Activated T-helper 17 cell treated with anti-CD3 and anti-CD28 coated beads, Interleukin-2, amount 50 U/mL, for 72 hours (primary cell): ENCODE results near the gene ERI2. TPM values are rescaled to one million over a fixed set of nuclear protein-coding genes. Genes with fewer than 3 reads are reported as not detected.
A peak's percentile ranks its signal among the peaks of the same experiment; 100 is the strongest.

ENCODE experiments used
- ATAC-seq: fragments of 150-1000 bp; cut with Tn5 transposase; replicated peaks from 2 replicates; pipeline ENCODE4 v1.10.0; 2021; ENCODE audit warnings: mild to moderate bottlenecking, moderate library complexity
- H3K27ac Mint-ChIP-seq: one replicate; pipeline ENCODE4 v1.8.0; 2022; ENCODE audit warnings: mixed read lengths
- H3K27me3 Mint-ChIP-seq: one replicate; pipeline ENCODE4 v1.8.0; 2022; ENCODE audit warnings: mixed read lengths
- H3K36me3 Mint-ChIP-seq: one replicate; pipeline ENCODE4 v1.8.0; 2022; ENCODE audit warnings: low read depth, mild to moderate bottlenecking, mixed read lengths
- H3K4me1 Mint-ChIP-seq: one replicate; pipeline ENCODE4 v1.8.0; 2022; ENCODE audit warnings: mixed read lengths
- H3K4me3 Mint-ChIP-seq: one replicate; pipeline ENCODE4 v1.8.0; 2022; ENCODE audit warnings: mild to moderate bottlenecking, mixed read lengths
- H3K9me3 Mint-ChIP-seq: one replicate; pipeline ENCODE4 v1.8.0; 2022; ENCODE audit warnings: mixed read lengths
- total RNA-seq, 2 donors: library from RNA; stranded (reverse); gene quantifications; one replicate each; pipeline ENCODE4 v1.2.3, GENCODE V29; 2022

ERI2 gene, protein sequence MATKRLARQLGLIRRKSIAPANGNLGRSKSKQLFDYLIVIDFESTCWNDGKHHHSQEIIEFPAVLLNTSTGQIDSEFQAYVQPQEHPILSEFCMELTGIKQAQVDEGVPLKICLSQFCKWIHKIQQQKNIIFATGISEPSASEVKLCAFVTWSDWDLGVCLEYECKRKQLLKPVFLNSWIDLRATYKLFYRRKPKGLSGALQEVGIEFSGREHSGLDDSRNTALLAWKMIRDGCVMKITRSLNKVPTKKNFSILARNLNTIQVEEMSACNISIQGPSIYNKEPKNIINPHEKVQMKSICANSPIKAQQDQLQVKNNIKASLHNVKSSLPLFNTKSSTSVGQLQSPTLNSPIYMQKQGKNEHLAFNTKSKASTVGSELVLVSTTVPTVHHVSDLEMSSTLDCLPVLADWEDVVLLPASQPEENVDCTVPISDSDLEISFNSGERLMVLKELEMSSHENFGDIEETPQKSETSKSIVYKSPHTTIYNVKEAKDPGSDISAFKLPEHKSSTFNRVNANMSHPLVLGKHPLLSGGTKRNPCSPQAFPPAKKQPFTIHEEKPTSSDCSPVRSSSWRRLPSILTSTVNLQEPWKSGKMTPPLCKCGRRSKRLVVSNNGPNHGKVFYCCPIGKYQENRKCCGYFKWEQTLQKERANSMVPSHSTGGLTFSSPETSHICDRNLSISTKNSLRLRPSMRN
- total RNA-seq: 10 to 100 TPM; 18.1 to 21.8 TPM

DNA sequence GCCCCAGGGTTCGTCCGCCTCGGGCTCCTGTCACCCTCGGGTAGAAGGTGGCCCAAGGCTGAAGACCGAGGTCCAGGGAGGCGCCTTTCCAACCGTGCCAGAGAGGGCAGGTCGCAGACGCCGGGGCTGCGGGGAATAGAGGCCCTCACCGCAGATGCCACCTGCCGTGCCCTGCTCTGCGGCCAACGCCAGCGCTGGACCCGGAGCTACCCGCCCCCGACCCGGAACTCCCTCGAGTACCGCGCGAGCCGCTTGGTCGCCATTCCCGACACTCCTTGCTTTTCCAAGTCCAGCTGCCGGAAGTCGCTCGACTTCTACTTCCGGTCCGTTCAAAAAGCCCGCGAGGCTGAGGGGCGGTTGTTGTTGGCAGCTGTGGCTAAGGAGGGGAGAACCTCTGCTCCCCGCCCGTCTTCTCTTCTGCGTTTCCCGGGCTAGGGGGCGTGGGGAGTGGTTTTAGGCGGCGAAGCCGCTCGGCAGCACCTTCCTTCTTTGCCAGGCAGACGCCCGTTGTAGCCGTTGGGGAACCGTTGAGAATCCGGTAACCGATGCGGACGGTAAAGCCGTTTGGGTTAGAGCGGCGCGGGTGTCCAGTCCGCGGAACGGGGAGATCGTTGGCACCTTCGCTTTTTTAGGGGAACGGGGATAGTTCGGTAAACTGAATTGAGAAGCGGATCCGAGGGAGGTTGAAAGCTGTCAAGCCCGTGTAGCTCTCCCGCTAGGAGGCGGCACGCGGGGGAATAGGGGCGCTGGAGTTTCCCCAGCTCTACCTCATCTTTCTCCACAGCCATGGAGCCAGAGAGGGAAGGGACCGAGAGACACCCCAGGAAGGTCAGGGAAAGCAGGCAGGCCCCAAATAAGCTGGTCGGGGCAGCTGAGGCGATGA, at the start of gene ERI2, which contains the start of gene REXO5:
Gene ERI2 (minus strand): TSS at position 305 of the 883 bp plus-strand sequence. CDS start 42 bp downstream, at position 263.
Gene REXO5 (plus strand): TSS at position 360 of the 883 bp plus-strand sequence. CDS start 427 bp downstream, at position 787.
- Mint-ChIP-seq H3K4me3 (peak within 1 kb of the TSS; percentile 93), H3K4me1 (no peaks in the 10 kb centered on the region), H3K36me3 (peaks cover 8% of the 10 kb centered on the region), H3K27ac (peak within 1 kb of the TSS; percentile 96), H3K27me3 (no peaks in the 10 kb centered on the region), H3K9me3 (no peaks in the 10 kb centered on the region)
- peak; percentile 87 for ATAC-seq

GRCh38 chr16:20854963-20855362, 48.7 kb upstream of the ERI2 start:
- no peak overlapping the region for H3K4me3 Mint-ChIP-seq
- no peaks in the 10 kb centered on the region for H3K4me1 Mint-ChIP-seq
- H3K9me3 Mint-ChIP-seq: no peaks in the 10 kb centered on the region
- H3K27me3 Mint-ChIP-seq: no peaks in the 10 kb centered on the region
- peaks cover 30% of the 10 kb centered on the region for H3K36me3 Mint-ChIP-seq
- no peak for ATAC-seq
- H3K27ac Mint-ChIP-seq: no peak overlapping the region

- no peak overlapping the region for H3K27ac Mint-ChIP-seq
- H3K4me1 Mint-ChIP-seq: no peaks in the 10 kb centered on the region
- H3K36me3 Mint-ChIP-seq: peaks cover 22% of the 10 kb centered on the region
- ATAC-seq: no peak
- no peaks in the 10 kb centered on the region for H3K27me3 Mint-ChIP-seq
- H3K4me3 Mint-ChIP-seq: no peak overlapping the region
- no peaks in the 10 kb centered on the region for H3K9me3 Mint-ChIP-seq
Measured at GRCh38 chr16:20853981-20854620, 47.8 kb upstream of the ERI2 start.

- no peak overlapping the region for H3K27ac Mint-ChIP-seq
- H3K36me3 Mint-ChIP-seq: peaks cover 18% of the 10 kb centered on the region
- no peak overlapping the region for H3K4me3 Mint-ChIP-seq
- H3K27me3 Mint-ChIP-seq: no peaks in the 10 kb centered on the region
- no peaks in the 10 kb centered on the region for H3K4me1 Mint-ChIP-seq
- no peak for ATAC-seq
- no peaks in the 10 kb centered on the region for H3K9me3 Mint-ChIP-seq
Measured at GRCh38 chr16:20853143-20853542, 46.9 kb upstream of the ERI2 start.

DNA sequence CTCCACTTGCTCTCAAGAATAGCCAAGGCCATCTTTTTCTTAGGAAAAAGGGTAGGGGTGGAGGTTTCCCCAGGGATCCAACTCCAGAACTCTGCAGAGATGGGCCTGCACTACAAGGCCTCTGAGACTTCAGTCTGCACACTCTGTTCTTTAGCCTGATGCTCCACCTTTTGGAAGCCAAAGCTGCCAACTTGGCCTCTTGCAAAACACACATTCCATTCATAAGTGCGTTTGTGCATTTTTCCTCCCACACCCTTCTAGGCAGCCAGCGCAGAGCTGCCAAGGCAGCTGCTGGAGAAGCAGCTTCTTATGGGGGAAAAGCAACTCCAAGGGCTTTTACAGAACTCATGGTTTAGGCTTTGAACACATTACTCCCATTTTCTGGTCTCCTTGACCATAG, 45.3 kb upstream of the ERI2 start:
- Mint-ChIP-seq H3K27ac (no peak overlapping the region), H3K9me3 (no peaks in the 10 kb centered on the region), H3K27me3 (no peaks in the 10 kb centered on the region), H3K36me3 (peaks cover 11% of the 10 kb centered on the region), H3K4me3 (no peak overlapping the region), H3K4me1 (no peaks in the 10 kb centered on the region)
- no peak for ATAC-seq

GRCh38 chr16:20850981-20851380, 44.7 kb upstream of the ERI2 start:
- H3K27ac Mint-ChIP-seq: no peak overlapping the region
- peaks cover 11% of the 10 kb centered on the region for H3K36me3 Mint-ChIP-seq
- H3K27me3 Mint-ChIP-seq: no peaks in the 10 kb centered on the region
- H3K4me1 Mint-ChIP-seq: no peaks in the 10 kb centered on the region
- ATAC-seq: no peak
- no peaks in the 10 kb centered on the region for H3K9me3 Mint-ChIP-seq
- H3K4me3 Mint-ChIP-seq: no peak overlapping the region

- H3K36me3 Mint-ChIP-seq: peaks cover under 1% of the 10 kb centered on the region
Measured at GRCh38 chr16:20849589-20850390, 43.5 kb upstream of the ERI2 start.

DNA sequence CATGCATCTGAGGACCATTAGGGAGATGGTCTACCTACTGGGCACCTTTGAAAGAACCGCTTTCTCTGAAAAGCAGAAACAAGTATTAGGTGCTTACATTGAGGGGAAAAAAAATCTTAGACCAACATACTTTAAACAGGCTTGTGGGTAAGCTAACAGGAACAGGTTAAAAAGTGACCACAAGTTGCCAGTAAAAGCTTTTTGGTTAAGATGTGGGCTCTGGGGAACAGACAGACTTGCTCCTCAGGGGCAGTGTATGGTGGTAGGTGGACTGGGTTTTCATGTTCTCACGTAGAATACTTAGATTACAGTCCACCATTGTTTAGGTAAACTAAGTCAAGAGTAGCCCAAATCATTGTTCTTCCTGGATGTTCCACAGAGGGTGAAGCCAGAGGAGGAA, 41.3 kb upstream of the ERI2 start:
- H3K4me3 Mint-ChIP-seq: no peak overlapping the region
- peaks cover 12% of the 10 kb centered on the region for H3K4me1 Mint-ChIP-seq
- no peak overlapping the region for H3K27ac Mint-ChIP-seq
- no peak for ATAC-seq
- H3K36me3 Mint-ChIP-seq: no peaks in the 10 kb centered on the region
- no peaks in the 10 kb centered on the region for H3K27me3 Mint-ChIP-seq
- H3K9me3 Mint-ChIP-seq: no peaks in the 10 kb centered on the region

More at GRCh38 chr16:20849589-20850390, 43.5 kb upstream of the ERI2 start:
- ATAC-seq: peak; percentile 40
- Mint-ChIP-seq H3K27ac (peak overlapping the region; percentile 22), H3K4me3 (no peak overlapping the region), H3K9me3 (no peaks in the 10 kb centered on the region), H3K4me1 (peaks cover 1% of the 10 kb centered on the region), H3K27me3 (no peaks in the 10 kb centered on the region)

- Mint-ChIP-seq H3K9me3 (no peaks in the 10 kb centered on the region), H3K27me3 (no peaks in the 10 kb centered on the region), H3K36me3 (no peaks in the 10 kb centered on the region), H3K4me1 (peaks cover 12% of the 10 kb centered on the region), H3K4me3 (no peak overlapping the region), H3K27ac (no peak overlapping the region)
- no peak for ATAC-seq
Measured at GRCh38 chr16:20846551-20846950, 40.3 kb upstream of the ERI2 start.

GRCh38 chr16:20846030-20846429, 39.8 kb upstream of the ERI2 start:
- Mint-ChIP-seq H3K27ac (no peak overlapping the region), H3K4me3 (no peak overlapping the region), H3K36me3 (no peaks in the 10 kb centered on the region), H3K9me3 (no peaks in the 10 kb centered on the region), H3K4me1 (peaks cover 12% of the 10 kb centered on the region), H3K27me3 (no peaks in the 10 kb centered on the region)
- no peak for ATAC-seq

GRCh38 chr16:20844588-20844987, 38.3 kb upstream of the ERI2 start:
- Mint-ChIP-seq H3K4me1 (peaks cover 12% of the 10 kb centered on the region), H3K36me3 (no peaks in the 10 kb centered on the region), H3K4me3 (peak overlapping the region; percentile 30), H3K9me3 (no peaks in the 10 kb centered on the region), H3K27ac (peak overlapping the region; percentile 74), H3K27me3 (no peaks in the 10 kb centered on the region)
- ATAC-seq: peak; percentile 71

DNA sequence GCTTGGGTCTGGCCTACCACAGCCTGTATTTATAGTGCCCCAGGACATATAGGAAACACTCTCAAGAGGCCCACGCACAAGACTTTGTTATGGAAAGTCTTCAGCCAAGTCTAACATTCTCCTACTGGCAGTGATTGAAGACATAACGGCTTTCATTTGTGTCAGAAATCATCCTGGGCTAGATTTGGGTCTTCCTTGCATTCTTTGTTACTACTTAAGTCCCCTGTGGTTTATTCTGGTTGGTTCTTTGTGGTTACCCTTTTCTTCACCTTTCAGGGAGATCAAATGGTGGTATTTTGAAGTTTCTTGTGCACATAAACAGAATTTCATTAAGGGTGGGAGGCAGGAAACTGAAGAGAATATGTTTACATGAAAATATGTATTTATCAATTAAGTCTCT, 37.8 kb upstream of the ERI2 start:
- H3K9me3 Mint-ChIP-seq: no peaks in the 10 kb centered on the region
- peak overlapping the region; percentile 30 for H3K4me3 Mint-ChIP-seq
- H3K4me1 Mint-ChIP-seq: peaks cover 12% of the 10 kb centered on the region
- no peaks in the 10 kb centered on the region for H3K27me3 Mint-ChIP-seq
- H3K27ac Mint-ChIP-seq: peak overlapping the region; percentile 74
- ATAC-seq: peak; percentile 35
- H3K36me3 Mint-ChIP-seq: no peaks in the 10 kb centered on the region

- Mint-ChIP-seq H3K27ac (no peak overlapping the region), H3K27me3 (no peaks in the 10 kb centered on the region), H3K36me3 (peaks cover 14% of the 10 kb centered on the region), H3K9me3 (peaks cover 11% of the 10 kb centered on the region), H3K4me1 (peaks cover 8% of the 10 kb centered on the region), H3K4me3 (no peak overlapping the region)
- ATAC-seq: no peak
Measured at GRCh38 chr16:20839504-20839903, 33.2 kb upstream of the ERI2 start.
